ENCODE measurements around the gene GABARAP.

GABARAP gene

GRCh38 chr17:7204828-7205461 lies 37.3 kb downstream of the GABARAP start:
- DNase-seq: peak; percentile 93 to 95

- no peak for DNase-seq
Observed at GRCh38 chr17:7204336-7204735, 37.9 kb downstream of the GABARAP start.

- DNase-seq: no peak
Observed at GRCh38 chr17:7203391-7203790, 38.9 kb downstream of the GABARAP start.

- DNase-seq: no peak
Observed at GRCh38 chr17:7196651-7197401, 45.4 kb downstream of the GABARAP start.

GRCh38 chr17:7195971-7196370 lies 46.3 kb downstream of the GABARAP start:
- DNase-seq: no peak

- DNase-seq: no peak
Observed at GRCh38 chr17:7192271-7192937, 49.8 kb downstream of the GABARAP start.

GRCh38 chr17:7191571-7192270 lies 50.5 kb downstream of the GABARAP start:
- peak; percentile 34 to 48 for DNase-seq

GRCh38 chr17:7191069-7191468 lies 51.2 kb downstream of the GABARAP start:
- DNase-seq: no peak

GRCh38 chr17:7190276-7190917 lies 51.9 kb downstream of the GABARAP start:
- no peak for DNase-seq
